AG04450 (cell line): ENCODE measurements around the gene AGXT. TPM values are rescaled to one million over a fixed set of nuclear protein-coding genes. Genes with fewer than 3 reads are reported as not detected.

Source experiments
- CTCF ChIA-PET: fragments of 300-600, 350-600 bp; formaldehyde crosslinking; extraction: SDS; loops from one replicate; lab custom pipeline; 2022; ENCODE audit warnings: antibody characterized with exemption, inconsistent platforms; lab: Charles Lee
- POLR2A ChIA-PET: fragments of 350-600 bp; formaldehyde crosslinking; extraction: SDS; loops from one replicate; lab custom pipeline; 2021; ENCODE audit warnings: antibody characterized with exemption, inconsistent platforms; lab: Yijun Ruan, JAX
- DNase-seq: peaks from one replicate; pipeline ENCODE4 v3.0.0-alpha.2; 2011; ENCODE audit warnings: low read depth, low spot score
- H3K27ac ChIP-seq: one replicate; pipeline ENCODE4 v1.5.1; 2012; ENCODE audit warnings: low read depth, low read length, control low read depth
- H3K27me3 ChIP-seq: one replicate; pipeline ENCODE4 v1.6.0; 2012; ENCODE audit warnings: low read length; ENCODE audit not compliant: control insufficient read depth, insufficient read depth
- H3K4me3 ChIP-seq: 2 replicates; pipeline ENCODE4 v1.5.1; 2011; ENCODE audit warnings: mild to moderate bottlenecking, low read depth, low read length, control low read depth
- H3K9me3 ChIP-seq: 2 replicates; pipeline ENCODE4 v1.5.1; 2012; ENCODE audit warnings: low read length; ENCODE audit not compliant: control insufficient read depth, insufficient read depth
- polyA plus RNA-seq: library from polyadenylated mRNA; depleted of rRNA; stranded (reverse); fragments of >200 nt; gene quantifications from 2 replicates; pipeline ENCODE4 v1.2.3, GENCODE V29; 2011
- TF ChIP-seq, protein P1 (sequence below): IDR thresholded peaks from 2 replicates; pipeline ENCODE4 v1.5.1; 2011; ENCODE audit warnings: low read depth, low read length, control low read depth, inconsistent platforms

AGXT gene
- polyA plus RNA-seq, 1 experiment = not detected

GRCh38 chr2:240834377-240834975 lies 34.1 kb upstream of the AGXT start:
- ChIA-PET POLR2A (no interaction called here), CTCF (interaction anchor here (1.3 kb wide), 1 partner anchor 320 kb away, joined by 3 read pairs; no protein-coding TSS in a partner anchor)
- TF ChIP-seq, protein P1, sequence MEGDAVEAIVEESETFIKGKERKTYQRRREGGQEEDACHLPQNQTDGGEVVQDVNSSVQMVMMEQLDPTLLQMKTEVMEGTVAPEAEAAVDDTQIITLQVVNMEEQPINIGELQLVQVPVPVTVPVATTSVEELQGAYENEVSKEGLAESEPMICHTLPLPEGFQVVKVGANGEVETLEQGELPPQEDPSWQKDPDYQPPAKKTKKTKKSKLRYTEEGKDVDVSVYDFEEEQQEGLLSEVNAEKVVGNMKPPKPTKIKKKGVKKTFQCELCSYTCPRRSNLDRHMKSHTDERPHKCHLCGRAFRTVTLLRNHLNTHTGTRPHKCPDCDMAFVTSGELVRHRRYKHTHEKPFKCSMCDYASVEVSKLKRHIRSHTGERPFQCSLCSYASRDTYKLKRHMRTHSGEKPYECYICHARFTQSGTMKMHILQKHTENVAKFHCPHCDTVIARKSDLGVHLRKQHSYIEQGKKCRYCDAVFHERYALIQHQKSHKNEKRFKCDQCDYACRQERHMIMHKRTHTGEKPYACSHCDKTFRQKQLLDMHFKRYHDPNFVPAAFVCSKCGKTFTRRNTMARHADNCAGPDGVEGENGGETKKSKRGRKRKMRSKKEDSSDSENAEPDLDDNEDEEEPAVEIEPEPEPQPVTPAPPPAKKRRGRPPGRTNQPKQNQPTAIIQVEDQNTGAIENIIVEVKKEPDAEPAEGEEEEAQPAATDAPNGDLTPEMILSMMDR = no peak

GRCh38 chr2:240835528-240835927 lies 33.1 kb upstream of the AGXT start:
- no peak for DNase-seq
- ChIA-PET CTCF (no interaction called here), POLR2A (no interaction called here)
- H3K4me3 ChIP-seq = no peak overlapping the region
- TF ChIP-seq, protein P1 = no peak
- H3K27me3 ChIP-seq = peaks cover 19% of the 10 kb centered on the region
- H3K9me3 ChIP-seq = no peaks in the 10 kb centered on the region; the same call in 1 of the 2 replicates
- no peak overlapping the region for H3K27ac ChIP-seq

More at GRCh38 chr2:240834377-240834975, 34.1 kb upstream of the AGXT start:
- no peak for DNase-seq
- H3K9me3 ChIP-seq = no peaks in the 10 kb centered on the region; the same call in 1 of the 2 replicates
- no peak overlapping the region for H3K4me3 ChIP-seq
- no peak overlapping the region for H3K27ac ChIP-seq
- H3K27me3 ChIP-seq = peaks cover 25% of the 10 kb centered on the region

DNA sequence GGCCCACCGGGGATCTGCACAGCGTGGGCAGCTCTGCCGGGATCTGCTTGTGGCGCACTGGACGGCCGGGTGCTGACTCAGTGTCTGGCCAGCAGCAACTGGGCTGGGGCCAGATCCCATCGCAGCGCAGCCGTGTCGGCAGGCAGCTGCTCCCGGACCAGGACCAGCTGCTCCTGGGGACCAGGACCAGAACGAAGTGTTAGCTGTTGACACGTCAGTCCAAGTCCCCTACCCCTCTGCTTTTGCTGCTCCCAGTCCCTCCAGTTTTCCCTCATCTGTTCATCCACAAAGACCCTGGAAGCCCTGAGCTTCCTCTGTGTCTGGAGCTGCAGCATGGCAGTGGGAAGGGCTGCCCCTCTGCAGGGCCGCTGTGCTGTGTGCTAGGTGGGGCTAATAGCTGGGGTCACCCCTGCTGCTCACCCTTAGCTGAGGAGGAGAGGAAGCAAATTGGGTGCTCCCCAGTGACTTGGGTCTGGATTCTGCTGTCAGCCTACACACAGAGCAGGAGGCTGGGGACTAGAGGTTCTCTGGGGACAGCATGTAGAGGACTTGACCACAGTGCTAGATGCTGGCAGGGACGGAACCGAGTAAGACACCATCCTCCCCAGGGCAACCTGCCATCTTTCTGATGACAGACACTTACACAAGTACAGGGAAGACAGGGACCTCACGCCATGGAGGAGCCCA lies 31.7 kb upstream of the AGXT start:
- peaks cover 17% of the 10 kb centered on the region for H3K27me3 ChIP-seq
- no peaks in the 10 kb centered on the region; the same call in 1 of the 2 replicates for H3K9me3 ChIP-seq
- no peak overlapping the region for H3K27ac ChIP-seq
- DNase-seq = peak; percentile 18
- POLR2A ChIA-PET = no interaction called here
- TF ChIP-seq, protein P1 = no peak
- CTCF ChIA-PET = interaction anchor here (1.2 kb wide), 1 partner anchor 323 kb away, joined by 3 read pairs; no protein-coding TSS in a partner anchor
- no peak overlapping the region for H3K4me3 ChIP-seq

DNA sequence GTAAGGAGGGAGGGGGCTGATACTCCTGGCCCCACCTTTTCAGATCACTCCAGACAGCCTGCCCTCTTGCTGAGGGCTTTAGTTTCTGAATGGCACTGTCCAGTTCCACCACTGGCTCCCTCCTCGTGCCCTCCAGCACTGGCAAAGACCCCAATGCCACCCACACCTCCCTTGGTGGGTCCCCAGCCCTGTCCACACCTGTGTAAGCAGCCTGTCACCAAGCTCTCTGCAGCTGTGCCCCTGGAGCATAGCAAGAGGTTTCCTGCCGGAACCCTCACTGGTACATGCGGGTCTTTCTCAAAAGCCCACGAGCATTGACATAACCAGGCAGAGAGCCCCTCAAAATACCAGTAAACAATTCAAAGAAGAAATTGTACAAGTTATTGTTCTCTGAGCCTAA lies 31.0 kb upstream of the AGXT start:
- peaks cover 17% of the 10 kb centered on the region for H3K27me3 ChIP-seq
- ChIA-PET POLR2A (no interaction called here), CTCF (no interaction called here)
- no peak overlapping the region for H3K4me3 ChIP-seq
- TF ChIP-seq, protein P1 = no peak
- DNase-seq = no peak
- H3K9me3 ChIP-seq = no peaks in the 10 kb centered on the region; the same call in 1 of the 2 replicates
- H3K27ac ChIP-seq = no peak overlapping the region
